HFFc6 (cell line): ENCODE data around the gene SDC3. TPM values are rescaled to one million over a fixed set of nuclear protein-coding genes. Genes with fewer than 3 reads are reported as not detected.

ENCODE experiments used
- DNase-seq: peaks from one replicate; pipeline ENCODE4 v3.0.0-alpha.2; 2018
- H3K27ac Mint-ChIP-seq: 2 replicates; pipeline ENCODE4 v1.8.0; 2020; ENCODE audit warnings: mild to moderate bottlenecking, mixed read lengths
- H3K27me3 Mint-ChIP-seq: 2 replicates; pipeline ENCODE4 v1.8.0; 2021; ENCODE audit warnings: mild to moderate bottlenecking, moderate library complexity, mixed read lengths; ENCODE audit not compliant: insufficient read depth
- H3K36me3 Mint-ChIP-seq: 2 replicates; pipeline ENCODE4 v1.8.0; 2021; ENCODE audit warnings: low read depth, mixed read lengths
- H3K4me1 Mint-ChIP-seq: 2 replicates; pipeline ENCODE4 v1.8.0; 2020; ENCODE audit warnings: low read depth, mixed read lengths
- H3K4me3 Mint-ChIP-seq: 2 replicates; pipeline ENCODE4 v1.8.0; 2020; ENCODE audit warnings: mild to moderate bottlenecking, moderate library complexity, mixed read lengths
- H3K9me3 Mint-ChIP-seq: 2 replicates; pipeline ENCODE4 v1.8.0; 2020; ENCODE audit warnings: mild to moderate bottlenecking, mixed read lengths
- CTCF ChIP-seq: fragments of 200-600 bp; sonication (generic); IDR thresholded peaks from 2 replicates; pipeline ENCODE4 v1.5.0; 2021; ENCODE audit warnings: antibody characterized with exemption, mild to moderate bottlenecking
- long read RNA-seq: library from polyadenylated mRNA; unstranded; transcript quantifications from one replicate; pipeline ENCODE4 v2.0.0, GENCODE V29; 2019
- total RNA-seq, 6 experiments: library from RNA; stranded (reverse); fragmentation: NEBNext Ultra II Directional; extraction: Animal tissue kit (Norgen Biotek cat#: 25700); gene quantifications; 2 replicates in 1 of 6; 3 replicates in 5 of 6; pipeline ENCODE4 v1.2.3, GENCODE V29; 2021

The SDC3 gene
- total RNA-seq, result 10 to 100 TPM; 50.9 to 60.5 (median 56.7) TPM
- long read RNA-seq, partial matches to known transcripts, result 0 of 8 reads
- long read RNA-seq, other reads (novel, unspliced or antisense), result 8 of 8 reads

GRCh38 chr1:30908696-30909364, at the start of gene SDC3:
SDC3 (minus strand) TSS chr1:30908758; CDS start chr1:30908586, 172 bp downstream.
- no peaks in the 10 kb centered on the region for H3K36me3 Mint-ChIP-seq
- no peak for DNase-seq
- peaks cover 44% of the 10 kb centered on the region for H3K4me1 Mint-ChIP-seq
- no peaks in the 10 kb centered on the region for H3K9me3 Mint-ChIP-seq
- TF ChIP-seq CTCF, result no peak
- peak within 1 kb of the TSS; percentile 91 for H3K4me3 Mint-ChIP-seq
- H3K27ac Mint-ChIP-seq, result peak within 1 kb of the TSS; percentile 62
- H3K27me3 Mint-ChIP-seq, result no peaks in the 10 kb centered on the region; the same call in 1 of the 2 replicates

- Mint-ChIP-seq H3K27ac (no peak overlapping the region), H3K27me3 (no peaks in the 10 kb centered on the region), H3K9me3 (no peaks in the 10 kb centered on the region), H3K36me3 (peaks cover 64% of the 10 kb centered on the region), H3K4me3 (no peak overlapping the region), H3K4me1 (peaks cover 52% of the 10 kb centered on the region)
- TF ChIP-seq CTCF, result no peak
- no peak for DNase-seq
These were observed 49.1 kb upstream of the SDC3 start for GRCh38 chr1:30957560-30958222.

GRCh38 chr1:30955448-30956015, 47.0 kb upstream of the SDC3 start:
- peak overlapping the region; percentile 67 for H3K27ac Mint-ChIP-seq
- H3K27me3 Mint-ChIP-seq, result no peaks in the 10 kb centered on the region
- H3K4me1 Mint-ChIP-seq, result peaks cover 44% of the 10 kb centered on the region
- H3K36me3 Mint-ChIP-seq, result peaks cover 66% of the 10 kb centered on the region
- peak overlapping the region; percentile 45; the same call in 1 of the 2 replicates for H3K4me3 Mint-ChIP-seq
- TF ChIP-seq CTCF, result no peak
- peak; percentile 32 for DNase-seq
- H3K9me3 Mint-ChIP-seq, result no peaks in the 10 kb centered on the region

- Mint-ChIP-seq H3K4me3 (no peak overlapping the region), H3K9me3 (no peaks in the 10 kb centered on the region), H3K4me1 (peaks cover 54% of the 10 kb centered on the region), H3K27ac (no peak overlapping the region), H3K36me3 (peaks cover 63% of the 10 kb centered on the region), H3K27me3 (peaks cover 4% of the 10 kb centered on the region; the same call in 1 of the 2 replicates)
- TF ChIP-seq CTCF, result no peak
- DNase-seq, result no peak
These were observed 45.1 kb upstream of the SDC3 start for GRCh38 chr1:30953685-30954084.

GRCh38 chr1:30952098-30952497, 43.5 kb upstream of the SDC3 start:
- DNase-seq, result no peak
- peaks cover 63% of the 10 kb centered on the region for H3K36me3 Mint-ChIP-seq
- no peaks in the 10 kb centered on the region for H3K9me3 Mint-ChIP-seq
- no peak overlapping the region for H3K4me3 Mint-ChIP-seq
- no peak for TF ChIP-seq CTCF
- peaks cover 4% of the 10 kb centered on the region; the same call in 1 of the 2 replicates for H3K27me3 Mint-ChIP-seq
- H3K4me1 Mint-ChIP-seq, result peaks cover 47% of the 10 kb centered on the region
- H3K27ac Mint-ChIP-seq, result peak overlapping the region; percentile 21; the same call in 1 of the 2 replicates
